HCT116 (cell line): ENCODE measurements around the gene PDK2. TPM values are rescaled to one million over a fixed set of nuclear protein-coding genes. Genes with fewer than 3 reads are reported as not detected.

Experiments used
- ATAC-seq: fragments of 200-7000 bp; cut with Tn5 transposase; 2 replicates; pipeline ENCODE4 v1.9.1; 2020; ENCODE audit warnings: mild to moderate bottlenecking, moderate library complexity
- BruUV-seq: library from RNA; stranded (reverse); fragments of 400-500 nt; replicated peaks from 2 replicates; lab custom pipeline; 2021; lab: Mats Ljungman, UMichigan
- CTCF ChIA-PET: fragments of 300-600 bp; sonication (Branson Sonifier 250); formaldehyde crosslinking; loops from one replicate; lab custom pipeline; 2021; ENCODE audit warnings: antibody characterized with exemption; lab: Charles Lee
- POLR2A ChIA-PET: fragments of 300-600, 350-600 bp; sonication (Branson Sonifier 250); formaldehyde crosslinking; loops from one replicate; lab custom pipeline; 2021; ENCODE audit warnings: antibody characterized with exemption; lab: Charles Lee
- RAD21 ChIA-PET, 2 experiments: fragments of 300-600 bp; sonication (Branson Sonifier 250); formaldehyde crosslinking; loops; one replicate each; lab custom pipeline; 2023; ENCODE audit warnings: low total read pairs in 2 of 2; ENCODE audit not compliant: uncharacterized antibody in 2 of 2, unreplicated experiment in 2 of 2, low non-redundant PET in 1 of 2; lab: Charles Lee
- DNase-seq: peaks from one replicate; pipeline ENCODE4 v3.0.0-alpha.2; 2010; ENCODE audit warnings: low read depth, low spot score
- H2AFZ ChIP-seq: fragments of 200-600 bp; shearing (Covaris generic), sonication (generic); 2 replicates; pipeline ENCODE4 v1.6.1; 2017; ENCODE audit warnings: low read depth, mixed run types, mixed read lengths, antibody characterized with exemption, low read length; ENCODE audit not compliant: poor library complexity, severe bottlenecking
- H3K27ac ChIP-seq: 2 replicates; pipeline ENCODE4 v1.5.1; 2012; ENCODE audit warnings: low read depth, low read length
- H3K27me3 ChIP-seq: fragments of 200-600 bp; sonication (generic); 2 replicates; pipeline ENCODE4 v1.6.1; 2016; ENCODE audit warnings: mixed run types, low read length, mixed read lengths; ENCODE audit not compliant: insufficient read depth
- H3K36me3 ChIP-seq, 2 experiments: fragments of 200-500 bp in 1 of 2; fragments of 200-600 bp in 1 of 2; sonication (Bioruptor generic) in 1 of 2; sonication (generic) in 1 of 2; 2 replicates each; pipeline versions ENCODE4 v1.5.1 to v1.6.1; 2014 to 2016; ENCODE audit warnings: low read length in 2 of 2, inconsistent platforms in 1 of 2, mixed read lengths in 1 of 2, mixed run types in 1 of 2; ENCODE audit not compliant: insufficient read depth in 2 of 2, control insufficient read depth in 1 of 2
- H3K4me1 ChIP-seq, 2 experiments: fragments of 200-600 bp in 1 of 2; sonication (generic) in 1 of 2; 2 replicates each; pipeline versions ENCODE4 v1.5.1 to v1.6.1; 2012 to 2017; ENCODE audit warnings: low read length in 2 of 2, inconsistent platforms in 1 of 2, mild to moderate bottlenecking in 1 of 2, mixed read lengths in 1 of 2, mixed run types in 1 of 2, moderate library complexity in 1 of 2; ENCODE audit not compliant: insufficient read depth in 2 of 2, control insufficient read depth in 1 of 2
- H3K4me2 ChIP-seq: fragments of 200-600 bp; sonication (generic); 2 replicates; pipeline ENCODE4 v1.6.1; 2017; ENCODE audit warnings: mixed run types, low read length, mixed read lengths
- H3K4me3 ChIP-seq, 2 experiments: fragments of 200-600 bp in 1 of 2; sonication (generic) in 1 of 2; replicated peaks in 1 of 2; 2 replicates each; pipeline ENCODE4 v1.5.1; 2011 to 2016; ENCODE audit warnings: low read length in 2 of 2, control low read depth in 1 of 2, low read depth in 1 of 2, mild to moderate bottlenecking in 1 of 2, mixed read lengths in 1 of 2, mixed run types in 1 of 2
- H3K79me2 ChIP-seq: fragments of 200-600 bp; sonication (generic); 2 replicates; pipeline ENCODE4 v1.6.1; 2017; ENCODE audit warnings: mild to moderate bottlenecking, mixed run types, low read length, moderate library complexity, mixed read lengths; ENCODE audit not compliant: insufficient read depth
- H3K9ac ChIP-seq: fragments of 200-600 bp; sonication (generic); 2 replicates; pipeline ENCODE4 v1.6.1; 2016; ENCODE audit warnings: low read length, mixed read lengths
- H3K9me2 ChIP-seq: fragments of 200-600 bp; sonication (generic), shearing (Covaris generic); 2 replicates; pipeline ENCODE4 v1.6.1; 2017; ENCODE audit warnings: mixed run types, mild to moderate bottlenecking, moderate library complexity; ENCODE audit not compliant: insufficient read depth
- H3K9me3 ChIP-seq, 2 experiments: fragments of 200-500 bp in 1 of 2; fragments of 200-600 bp in 1 of 2; sonication (Bioruptor generic) in 1 of 2; sonication (generic) in 1 of 2; 2 replicates each; pipeline ENCODE4 v1.6.1; 2014 to 2017; ENCODE audit warnings: low read length in 2 of 2, mixed read lengths in 2 of 2, inconsistent platforms in 1 of 2, low read depth in 1 of 2, mild to moderate bottlenecking in 1 of 2, mixed run types in 1 of 2, moderate library complexity in 1 of 2; ENCODE audit not compliant: control insufficient read depth in 1 of 2, insufficient read depth in 1 of 2
- H4K20me1 ChIP-seq: fragments of 200-600 bp; sonication (generic), shearing (Covaris generic); 2 replicates; pipeline ENCODE4 v1.6.1; 2017; ENCODE audit warnings: mixed run types, mild to moderate bottlenecking, moderate library complexity; ENCODE audit not compliant: insufficient read depth
- CBX3 ChIP-seq: IDR thresholded peaks from 2 replicates; pipeline ENCODE4 v1.6.1; 2012; ENCODE audit warnings: low read depth
- EGR1 ChIP-seq: IDR thresholded peaks from 2 replicates; pipeline ENCODE4 v1.6.1; 2012; ENCODE audit warnings: low read depth
- ELF1 ChIP-seq: IDR thresholded peaks from 2 replicates; pipeline ENCODE4 v1.6.1; 2012; ENCODE audit warnings: low read depth, borderline replicate concordance
- EZH2phosphoT487 ChIP-seq: fragments of 200-600 bp; IDR thresholded peaks from 2 replicates; pipeline ENCODE4 v1.6.1; 2018; ENCODE audit warnings: antibody characterized with exemption, borderline replicate concordance
- FOSL1 ChIP-seq: IDR thresholded peaks from 2 replicates; pipeline ENCODE4 v1.6.1; 2012; ENCODE audit warnings: low read depth
- JUND ChIP-seq: IDR thresholded peaks from 2 replicates; pipeline ENCODE4 v1.6.1; 2012
- MAX ChIP-seq: IDR thresholded peaks from 2 replicates; pipeline ENCODE4 v1.6.1; 2012
- POLR2A ChIP-seq: IDR thresholded peaks from 2 replicates; pipeline ENCODE4 v1.7.0; 2011; ENCODE audit warnings: borderline replicate concordance; ENCODE audit not compliant: insufficient read depth, insufficient read length; ENCODE audit errors: extremely low read depth
- RAD21 ChIP-seq: IDR thresholded peaks from 2 replicates; pipeline ENCODE4 v1.6.1; 2012; ENCODE audit warnings: low read depth, mild to moderate bottlenecking
- SIN3A ChIP-seq: IDR thresholded peaks from 2 replicates; pipeline ENCODE4 v1.6.1; 2012; ENCODE audit warnings: low read depth
- SP1 ChIP-seq: IDR thresholded peaks from 2 replicates; pipeline ENCODE4 v1.6.1; 2012; ENCODE audit warnings: low read depth
- SRF ChIP-seq: IDR thresholded peaks from 2 replicates; pipeline ENCODE4 v1.6.1; 2012; ENCODE audit warnings: low read depth
- YY1 ChIP-seq: IDR thresholded peaks from 2 replicates; pipeline ENCODE4 v1.6.1; 2011; ENCODE audit warnings: low read length, low read depth, moderate library complexity, mild to moderate bottlenecking; ENCODE audit not compliant: insufficient replicate concordance; ENCODE audit errors: extremely low read depth
- ZFX ChIP-seq: fragments of 450-650 bp; IDR thresholded peaks from 2 replicates; pipeline ENCODE4 v1.6.1; 2017
- ZNF274 ChIP-seq: fragments of 200-500 bp; sonication (Bioruptor generic); IDR thresholded peaks from 2 replicates; pipeline ENCODE4 v1.6.1; 2014; ENCODE audit warnings: mild to moderate bottlenecking, low read depth, low read length, inconsistent platforms
- intact Hi-C: fragments of 100-400 bp; cut with micrococcal nuclease; formaldehyde crosslinking; loops from 2 replicates; pipeline ENCODE4 v1.10.0; 2022
- total RNA-seq: library from RNA; stranded (reverse); gene quantifications from one replicate; pipeline ENCODE4 v1.2.1, GENCODE V29; 2021; ENCODE audit not compliant: unreplicated experiment
- TF ChIP-seq, protein P1 (sequence below): IDR thresholded peaks from 2 replicates; pipeline ENCODE4 v1.6.1; 2012; ENCODE audit warnings: low read depth

Gene PDK2
- total RNA-seq, 1 experiment from 2014 or later: 39.1 TPM

DNA sequence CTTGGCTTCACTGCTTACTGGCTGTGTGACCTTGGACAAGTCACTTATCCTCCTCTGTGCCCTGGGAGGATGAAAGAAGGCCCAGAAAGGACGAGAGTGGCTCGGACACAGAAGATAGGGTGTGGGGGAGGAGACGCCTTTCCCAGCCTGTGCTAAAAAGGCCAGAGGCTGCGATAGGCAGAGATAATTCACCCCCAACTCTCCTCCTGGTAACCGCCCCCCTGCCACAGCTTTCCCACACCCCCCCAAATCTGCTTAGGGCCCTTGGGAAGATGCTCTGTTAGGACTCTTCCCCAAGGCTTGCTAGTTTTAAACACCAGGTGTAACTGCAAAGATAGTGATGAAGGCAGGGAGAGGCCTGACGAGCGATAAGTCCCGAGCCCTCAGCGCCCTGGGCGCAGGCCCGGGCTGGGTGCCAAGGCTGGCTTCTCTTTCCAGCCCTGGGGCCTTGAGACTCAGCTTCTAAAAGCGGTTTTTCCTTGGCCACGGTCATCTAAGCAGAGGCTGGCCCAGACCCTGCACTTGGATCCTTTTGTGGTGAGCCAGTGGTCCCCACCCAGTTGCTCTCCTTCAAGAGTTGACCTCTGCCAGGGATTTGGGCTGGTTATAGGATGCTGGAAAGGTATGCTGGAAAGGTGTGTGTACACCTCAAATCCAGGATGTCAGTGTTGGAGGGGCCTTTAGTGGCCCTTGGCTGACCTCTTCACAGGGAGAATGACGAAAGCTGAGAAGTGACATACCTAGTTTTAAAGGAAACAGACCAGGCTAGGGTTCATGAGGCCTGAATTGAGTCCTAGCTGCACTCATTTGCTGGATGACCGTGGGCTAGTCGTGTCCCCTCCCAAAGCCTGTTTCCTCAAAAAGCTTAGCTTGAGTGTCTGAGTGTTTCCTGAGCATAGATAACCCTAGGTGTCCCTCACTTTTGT lies 58.8 kb downstream of the PDK2 start:
- H3K36me3 ChIP-seq: no peaks in the 10 kb centered on the region
- H3K27ac ChIP-seq: peak overlapping the region; percentile 89
- H3K9me3 ChIP-seq: no peaks in the 10 kb centered on the region
- ChIA-PET CTCF (interaction anchor here (0.6 to 1.5 kb wide), 4 partner anchors 14 to 719 kb away, joined by 3 to 6 read pairs (median 3); no protein-coding TSS in a partner anchor), RAD21 (no interaction called here), POLR2A (interaction anchor here (0.6 kb wide), 1 partner anchor 870 kb away, joined by 3 read pairs; no protein-coding TSS in a partner anchor)
- H3K4me2 ChIP-seq: peak overlapping the region; percentile 92
- intact Hi-C loops: no loop called here
- H4K20me1 ChIP-seq: no peaks in the 10 kb centered on the region
- H3K9ac ChIP-seq: peak overlapping the region; percentile 20; the same call in 1 of the 2 replicates
- DNase-seq (no peak), ATAC-seq (no peak)
- BruUV-seq: no TSS peak
- H3K27me3 ChIP-seq: no peaks in the 10 kb centered on the region
- TF ChIP-seq SP1: peak; percentile 22; the same call in 1 of the 2 replicates
- no peak for TF ChIP-seq MAX
- no peaks in the 10 kb centered on the region for H3K9me2 ChIP-seq
- no peak overlapping the region for H2AFZ ChIP-seq
- H3K4me1 ChIP-seq: peaks cover 33 to 48% of the 10 kb centered on the region in 2 experiments
- H3K4me3 ChIP-seq: no peak overlapping the region
- H3K79me2 ChIP-seq: peaks cover 18% of the 10 kb centered on the region

- H3K4me2 ChIP-seq: peak overlapping the region; percentile 92
- no peaks in the 10 kb centered on the region for H3K9me2 ChIP-seq
- ChIA-PET CTCF (interaction anchor here (0.6 to 1.5 kb wide), 6 partner anchors 14 to 719 kb away, joined by 3 to 6 read pairs (median 3); no protein-coding TSS in a partner anchor), RAD21 (interaction anchor here in 1 of 2 experiments (0.7 kb wide), 2 partner anchors 23 to 31 kb away, joined by 7 read pairs; no protein-coding TSS in a partner anchor), POLR2A (interaction anchor here (0.6 kb wide), 1 partner anchor 871 kb away, joined by 3 read pairs; no protein-coding TSS in a partner anchor)
- H4K20me1 ChIP-seq: no peaks in the 10 kb centered on the region
- H2AFZ ChIP-seq: no peak overlapping the region
- no peak for DNase-seq
- no peaks in the 10 kb centered on the region for H3K36me3 ChIP-seq
- H3K27ac ChIP-seq: no peak overlapping the region
- H3K27me3 ChIP-seq: no peaks in the 10 kb centered on the region
- peaks cover 33 to 48% of the 10 kb centered on the region in 2 experiments for H3K4me1 ChIP-seq
- intact Hi-C loops: no loop called here
- peaks cover 11% of the 10 kb centered on the region; the same call in 1 of the 2 replicates for H3K79me2 ChIP-seq
- no TSS peak for BruUV-seq
- no peak overlapping the region for H3K4me3 ChIP-seq
- H3K9me3 ChIP-seq: no peaks in the 10 kb centered on the region
- ATAC-seq: no peak
- peak overlapping the region; percentile 20; the same call in 1 of the 2 replicates for H3K9ac ChIP-seq
- TF ChIP-seq ZNF274: no peak
- no peak for TF ChIP-seq SIN3A
- TF ChIP-seq JUND: no peak
- TF ChIP-seq FOSL1: no peak
- TF ChIP-seq RAD21: no peak
- TF ChIP-seq MAX: no peak
- no peak for TF ChIP-seq ELF1
- TF ChIP-seq YY1: no peak
- TF ChIP-seq ZFX: no peak
- TF ChIP-seq EZH2phosphoT487: no peak
- TF ChIP-seq CBX3: no peak
- TF ChIP-seq SP1: no peak
- TF ChIP-seq SRF: no peak
- TF ChIP-seq, protein P1, sequence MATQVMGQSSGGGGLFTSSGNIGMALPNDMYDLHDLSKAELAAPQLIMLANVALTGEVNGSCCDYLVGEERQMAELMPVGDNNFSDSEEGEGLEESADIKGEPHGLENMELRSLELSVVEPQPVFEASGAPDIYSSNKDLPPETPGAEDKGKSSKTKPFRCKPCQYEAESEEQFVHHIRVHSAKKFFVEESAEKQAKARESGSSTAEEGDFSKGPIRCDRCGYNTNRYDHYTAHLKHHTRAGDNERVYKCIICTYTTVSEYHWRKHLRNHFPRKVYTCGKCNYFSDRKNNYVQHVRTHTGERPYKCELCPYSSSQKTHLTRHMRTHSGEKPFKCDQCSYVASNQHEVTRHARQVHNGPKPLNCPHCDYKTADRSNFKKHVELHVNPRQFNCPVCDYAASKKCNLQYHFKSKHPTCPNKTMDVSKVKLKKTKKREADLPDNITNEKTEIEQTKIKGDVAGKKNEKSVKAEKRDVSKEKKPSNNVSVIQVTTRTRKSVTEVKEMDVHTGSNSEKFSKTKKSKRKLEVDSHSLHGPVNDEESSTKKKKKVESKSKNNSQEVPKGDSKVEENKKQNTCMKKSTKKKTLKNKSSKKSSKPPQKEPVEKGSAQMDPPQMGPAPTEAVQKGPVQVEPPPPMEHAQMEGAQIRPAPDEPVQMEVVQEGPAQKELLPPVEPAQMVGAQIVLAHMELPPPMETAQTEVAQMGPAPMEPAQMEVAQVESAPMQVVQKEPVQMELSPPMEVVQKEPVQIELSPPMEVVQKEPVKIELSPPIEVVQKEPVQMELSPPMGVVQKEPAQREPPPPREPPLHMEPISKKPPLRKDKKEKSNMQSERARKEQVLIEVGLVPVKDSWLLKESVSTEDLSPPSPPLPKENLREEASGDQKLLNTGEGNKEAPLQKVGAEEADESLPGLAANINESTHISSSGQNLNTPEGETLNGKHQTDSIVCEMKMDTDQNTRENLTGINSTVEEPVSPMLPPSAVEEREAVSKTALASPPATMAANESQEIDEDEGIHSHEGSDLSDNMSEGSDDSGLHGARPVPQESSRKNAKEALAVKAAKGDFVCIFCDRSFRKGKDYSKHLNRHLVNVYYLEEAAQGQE: no peak
- no peak for TF ChIP-seq POLR2A
- TF ChIP-seq EGR1: no peak
Observed at GRCh38 chr17:50154604-50155003, 59.5 kb downstream of the PDK2 start.
